Endothelial cell (in vitro differentiated cells): ENCODE measurements around the gene GSC2. TPM values are rescaled to one million over a fixed set of nuclear protein-coding genes. Genes with fewer than 3 reads are reported as not detected.

Source experiments
- DNase-seq: peaks from one replicate; pipeline ENCODE4 v3.0.0; 2021; ENCODE audit warnings: low spot score
- H3K27ac Mint-ChIP-seq: one replicate; pipeline ENCODE4 v1.8.0; 2021; ENCODE audit warnings: mixed read lengths, inconsistent platforms; ENCODE audit not compliant: unreplicated experiment
- H3K27me3 Mint-ChIP-seq: one replicate; pipeline ENCODE4 v1.8.0; 2021; ENCODE audit warnings: mild to moderate bottlenecking, moderate library complexity, mixed read lengths, inconsistent platforms; ENCODE audit not compliant: unreplicated experiment
- H3K36me3 Mint-ChIP-seq: one replicate; pipeline ENCODE4 v1.8.0; 2021; ENCODE audit warnings: mild to moderate bottlenecking, low read depth, mixed read lengths, inconsistent platforms; ENCODE audit not compliant: unreplicated experiment
- H3K4me1 Mint-ChIP-seq: one replicate; pipeline ENCODE4 v1.8.0; 2021; ENCODE audit warnings: mild to moderate bottlenecking, mixed read lengths, inconsistent platforms; ENCODE audit not compliant: unreplicated experiment
- H3K4me3 Mint-ChIP-seq: one replicate; pipeline ENCODE4 v1.8.0; 2021; ENCODE audit warnings: mild to moderate bottlenecking, mixed read lengths, inconsistent platforms; ENCODE audit not compliant: unreplicated experiment
- H3K9me3 Mint-ChIP-seq: one replicate; pipeline ENCODE4 v1.8.0; 2021; ENCODE audit warnings: mixed read lengths, inconsistent platforms; ENCODE audit not compliant: unreplicated experiment
- CTCF ChIP-seq: fragments of 200-600 bp; sonication (generic); IDR thresholded peaks from one replicate; pipeline ENCODE4 v1.5.0; 2021; ENCODE audit warnings: antibody characterized with exemption; ENCODE audit not compliant: unreplicated experiment
- total RNA-seq: library from RNA; stranded (reverse); fragmentation: NEBNext Ultra II Directional; extraction: Animal tissue kit (Norgen Biotek cat#: 25700); gene quantifications from one replicate; pipeline ENCODE4 v1.2.1, GENCODE V29; 2021; ENCODE audit not compliant: unreplicated experiment

The GSC2 gene
- total RNA-seq, 1 donor from 2014 or later: not detected

GRCh38 chr22:19178065-19178656 lies 28.1 kb upstream of the GSC2 start:
- peaks cover 3% of the 10 kb centered on the region for H3K36me3 Mint-ChIP-seq
- DNase-seq: peak; percentile 48

GRCh38 chr22:19177164-19178064 lies 27.3 kb upstream of the GSC2 start:
- TF ChIP-seq CTCF: no peak
- H3K4me3 Mint-ChIP-seq: peak overlapping the region; percentile 88
- H3K27ac Mint-ChIP-seq: no peak overlapping the region
- H3K27me3 Mint-ChIP-seq: peaks cover 6% of the 10 kb centered on the region
- no peak for DNase-seq
- H3K9me3 Mint-ChIP-seq: no peaks in the 10 kb centered on the region
- peaks cover 5% of the 10 kb centered on the region for H3K36me3 Mint-ChIP-seq
- peaks cover 11% of the 10 kb centered on the region for H3K4me1 Mint-ChIP-seq

More at GRCh38 chr22:19178065-19178656, 28.1 kb upstream of the GSC2 start:
- Mint-ChIP-seq H3K4me1 (peaks cover 5% of the 10 kb centered on the region), H3K4me3 (no peak overlapping the region), H3K27ac (no peak overlapping the region), H3K9me3 (no peaks in the 10 kb centered on the region), H3K27me3 (peaks cover 3% of the 10 kb centered on the region)
- no peak for TF ChIP-seq CTCF

- Mint-ChIP-seq H3K36me3 (peaks cover 7% of the 10 kb centered on the region), H3K27ac (no peak overlapping the region), H3K4me1 (peaks cover 15% of the 10 kb centered on the region), H3K27me3 (peaks cover 6% of the 10 kb centered on the region), H3K9me3 (no peaks in the 10 kb centered on the region), H3K4me3 (peak overlapping the region; percentile 78)
- TF ChIP-seq CTCF: no peak
- no peak for DNase-seq
Measured at GRCh38 chr22:19176732-19177131, 26.6 kb upstream of the GSC2 start.

- Mint-ChIP-seq H3K36me3 (peaks cover 7% of the 10 kb centered on the region), H3K4me1 (peaks cover 15% of the 10 kb centered on the region), H3K9me3 (no peaks in the 10 kb centered on the region)
Measured at GRCh38 chr22:19176175-19176643, 26.1 kb upstream of the GSC2 start.

More at GRCh38 chr22:19176175-19176643, 26.1 kb upstream of the GSC2 start:
- Mint-ChIP-seq H3K4me3 (no peak overlapping the region), H3K27ac (peak overlapping the region; percentile 52), H3K27me3 (peaks cover 7% of the 10 kb centered on the region)
- DNase-seq: no peak
- TF ChIP-seq CTCF: no peak
